Activated CD8-positive, alpha-beta T cell treated with anti-CD3 and anti-CD28 coated beads for 36 hours (primary cell): ENCODE data around the gene NIPAL4. TPM values are rescaled to one million over a fixed set of nuclear protein-coding genes. Genes with fewer than 3 reads are reported as not detected.
A peak's percentile ranks its signal among the peaks of the same experiment; 100 is the strongest.

Source experiments
- ATAC-seq: fragments of 200-7000 bp; cut with Tn5 transposase; one replicate; pipeline ENCODE4 v1.10.0; 2021; ENCODE audit warnings: mild to moderate bottlenecking, moderate library complexity
- CTCF ChIA-PET: fragments of 350-600 bp; sonication (Branson Sonifier 250); formaldehyde crosslinking; loops from one replicate; lab custom pipeline; 2021; ENCODE audit warnings: antibody characterized with exemption; lab: Charles Lee
- POLR2A ChIA-PET: fragments of 350-600 bp; sonication (Branson Sonifier 250); formaldehyde crosslinking; loops from one replicate; lab custom pipeline; 2021; ENCODE audit warnings: antibody characterized with exemption; lab: Charles Lee
- DNase-seq: peaks from one replicate; pipeline ENCODE4 v3.0.0-alpha.2; 2020
- H3K27ac Mint-ChIP-seq: one replicate; pipeline ENCODE4 v1.8.0; 2021; ENCODE audit warnings: mild to moderate bottlenecking, mixed read lengths
- H3K27me3 Mint-ChIP-seq: one replicate; pipeline ENCODE4 v1.8.0; 2021; ENCODE audit warnings: mixed read lengths
- H3K36me3 Mint-ChIP-seq: one replicate; pipeline ENCODE4 v1.8.0; 2021; ENCODE audit warnings: low read depth, mixed read lengths
- H3K4me1 Mint-ChIP-seq: one replicate; pipeline ENCODE4 v1.8.0; 2021; ENCODE audit warnings: low read depth, mixed read lengths
- H3K4me3 Mint-ChIP-seq: one replicate; pipeline ENCODE4 v1.8.0; 2021; ENCODE audit warnings: mild to moderate bottlenecking, moderate library complexity, mixed read lengths
- H3K9me3 Mint-ChIP-seq: one replicate; pipeline ENCODE4 v1.8.0; 2021; ENCODE audit warnings: mixed read lengths
- CTCF ChIP-seq: fragments of 200-600 bp; IDR thresholded peaks from one replicate; pipeline ENCODE4 v1.8.0; 2022; ENCODE audit warnings: antibody characterized with exemption, mild to moderate bottlenecking
- intact Hi-C: fragments of 100-400 bp; cut with micrococcal nuclease; formaldehyde crosslinking; loops from one replicate; pipeline ENCODE4 v1.10.0; 2022
- total RNA-seq, 2 experiments: library from RNA; stranded (reverse); gene quantifications; one replicate each; pipeline ENCODE4 v1.2.3, GENCODE V29; 2021

Gene NIPAL4
- total RNA-seq, 2 experiments from 2014 or later: 0.29 to 0.72 TPM

GRCh38 chr5:157509587-157509986 is 49.6 kb downstream of the NIPAL4 start:
- Mint-ChIP-seq H3K9me3 (no peaks in the 10 kb centered on the region), H3K36me3 (no peaks in the 10 kb centered on the region), H3K4me1 (no peaks in the 10 kb centered on the region), H3K4me3 (no peak overlapping the region), H3K27ac (no peak overlapping the region), H3K27me3 (no peaks in the 10 kb centered on the region)
- ChIA-PET POLR2A (no interaction called here), CTCF (interaction anchor here (0.7 to 1.0 kb wide), 2 partner anchors 38 to 59 kb away, joined by 3 read pairs; no protein-coding TSS in a partner anchor)
- DNase-seq (no peak), ATAC-seq (peak; percentile 20)
- no peak for TF ChIP-seq CTCF
- intact Hi-C loops: no loop called here

- TF ChIP-seq CTCF: no peak
- Mint-ChIP-seq H3K27me3 (no peaks in the 10 kb centered on the region), H3K27ac (no peak overlapping the region), H3K36me3 (no peaks in the 10 kb centered on the region), H3K4me1 (no peaks in the 10 kb centered on the region), H3K4me3 (no peak overlapping the region), H3K9me3 (no peaks in the 10 kb centered on the region)
- intact Hi-C loops: no loop called here
- DNase-seq: no peak
- ChIA-PET POLR2A (no interaction called here), CTCF (interaction anchor here (0.8 kb wide), 1 partner anchor 39 kb away, joined by 3 read pairs; no protein-coding TSS in a partner anchor)
- ATAC-seq: no peak
These were observed 50.7 kb downstream of the NIPAL4 start for GRCh38 chr5:157510682-157511081.

- H3K36me3 Mint-ChIP-seq: no peaks in the 10 kb centered on the region
- no peak overlapping the region for H3K4me3 Mint-ChIP-seq
- H3K4me1 Mint-ChIP-seq: no peaks in the 10 kb centered on the region
- ChIA-PET POLR2A (interaction anchor here (0.9 to 1.1 kb wide), 2 partner anchors 13 to 231 kb away, joined by 3 to 5 read pairs; no protein-coding TSS in a partner anchor), CTCF (interaction anchor here (1.1 to 1.5 kb wide), 2 partner anchors 188 to 231 kb away, joined by 3 read pairs; partner anchors contain the start of gene LSM11)
- ATAC-seq (peak; percentile 34), DNase-seq (peak; percentile 34)
- TF ChIP-seq CTCF: no peak
- intact Hi-C loops: no loop called here
- H3K9me3 Mint-ChIP-seq: no peaks in the 10 kb centered on the region
- no peak overlapping the region for H3K27ac Mint-ChIP-seq
- no peaks in the 10 kb centered on the region for H3K27me3 Mint-ChIP-seq
These were observed 51.9 kb downstream of the NIPAL4 start for GRCh38 chr5:157511651-157512644.

GRCh38 chr5:157513182-157513581 is 53.2 kb downstream of the NIPAL4 start:
- Mint-ChIP-seq H3K4me1 (no peaks in the 10 kb centered on the region), H3K4me3 (no peak overlapping the region), H3K27ac (no peak overlapping the region), H3K36me3 (no peaks in the 10 kb centered on the region), H3K27me3 (no peaks in the 10 kb centered on the region), H3K9me3 (no peaks in the 10 kb centered on the region)
- ChIA-PET CTCF (interaction anchor here (1.0 to 1.5 kb wide), 2 partner anchors 189 to 230 kb away, joined by 3 to 4 read pairs; partner anchors contain the start of gene LSM11), POLR2A (interaction anchor here (0.6 kb wide), 1 partner anchor 49 kb away, joined by 3 read pairs; no protein-coding TSS in a partner anchor)
- no peak for DNase-seq
- ATAC-seq: no peak
- no peak for TF ChIP-seq CTCF
- intact Hi-C loops: no loop called here

GRCh38 chr5:157514974-157515373 is 55.0 kb downstream of the NIPAL4 start:
- ChIA-PET POLR2A (no interaction called here), CTCF (no interaction called here)
- H3K27ac Mint-ChIP-seq: no peak overlapping the region
- TF ChIP-seq CTCF: no peak
- no peak overlapping the region for H3K4me3 Mint-ChIP-seq
- ATAC-seq: no peak
- peaks cover 8% of the 10 kb centered on the region for H3K4me1 Mint-ChIP-seq
- H3K9me3 Mint-ChIP-seq: no peaks in the 10 kb centered on the region
- H3K27me3 Mint-ChIP-seq: no peaks in the 10 kb centered on the region
- intact Hi-C loops: no loop called here
- H3K36me3 Mint-ChIP-seq: peaks cover 1% of the 10 kb centered on the region
- DNase-seq: no peak
